PC-3 (cell line): ENCODE data around the gene SCRG1. TPM values are rescaled to one million over a fixed set of nuclear protein-coding genes. Genes with fewer than 3 reads are reported as not detected.

Experiments
- ATAC-seq: fragments of 200-7000 bp; cut with Tn5 transposase; 2 replicates; pipeline ENCODE4 v1.9.1; 2020; ENCODE audit warnings: mild to moderate bottlenecking, moderate library complexity
- BruUV-seq: library from RNA; stranded (reverse); fragments of 400-500 nt; replicated peaks from 2 replicates; lab custom pipeline; 2021; lab: Mats Ljungman, UMichigan
- CTCF ChIA-PET: fragments of 300-600 bp; sonication (Branson Sonifier 250); formaldehyde crosslinking; loops from one replicate; lab custom pipeline; 2022; ENCODE audit warnings: antibody characterized with exemption; lab: Charles Lee
- POLR2A ChIA-PET: fragments of 300-600 bp; sonication (Branson Sonifier 250); formaldehyde crosslinking; loops from one replicate; lab custom pipeline; 2022; ENCODE audit warnings: antibody characterized with exemption; ENCODE audit not compliant: unreplicated experiment; lab: Charles Lee
- DNase-seq: peaks from one replicate; pipeline ENCODE4 v3.0.0-alpha.2; 2015
- H2AFZ ChIP-seq: fragments of 300-600 bp; sonication (generic); 2 replicates; pipeline ENCODE4 v1.6.0; 2016; ENCODE audit warnings: antibody characterized with exemption, low read length
- H3F3A ChIP-seq: fragments of 300-600 bp; sonication (generic); one replicate; pipeline ENCODE4 v1.6.0; 2017; ENCODE audit warnings: antibody characterized with exemption, low read length, control low read depth, mild to moderate bottlenecking; ENCODE audit not compliant: unreplicated experiment
- H3K27ac ChIP-seq: fragments of 300-600 bp; sonication (generic); 2 replicates; pipeline ENCODE4 v1.5.1; 2016; ENCODE audit warnings: mild to moderate bottlenecking, low read length
- H3K27me3 ChIP-seq: fragments of 300-600 bp; sonication (generic); 2 replicates; pipeline ENCODE4 v1.6.1; 2016; ENCODE audit warnings: low read length, mixed read lengths
- H3K36me3 ChIP-seq: fragments of 300-600 bp; sonication (generic); 2 replicates; pipeline ENCODE4 v1.6.1; 2016; ENCODE audit warnings: low read depth, mixed run types, low read length, mixed read lengths
- H3K4me1 ChIP-seq: fragments of 300-600 bp; sonication (generic); 2 replicates; pipeline ENCODE4 v1.5.1; 2016; ENCODE audit warnings: low read length; ENCODE audit not compliant: insufficient read depth
- H3K4me2 ChIP-seq: fragments of 300-600 bp; sonication (generic); 2 replicates; pipeline ENCODE4 v1.6.0; 2016; ENCODE audit warnings: low read length
- H3K4me3 ChIP-seq: fragments of 300-600 bp; sonication (generic); 2 replicates; pipeline ENCODE4 v1.5.1; 2016; ENCODE audit warnings: mild to moderate bottlenecking, low read length, mixed read lengths
- H3K79me2 ChIP-seq: fragments of 300-600 bp; sonication (generic); 2 replicates; pipeline ENCODE4 v1.6.1; 2017; ENCODE audit warnings: low read length, mixed read lengths
- H3K9ac ChIP-seq: fragments of 300-600 bp; sonication (generic); 2 replicates; pipeline ENCODE4 v1.6.0; 2016; ENCODE audit warnings: mild to moderate bottlenecking, low read length
- H3K9me2 ChIP-seq: fragments of 300-600 bp; sonication (generic); replicated peaks from 2 replicates; pipeline ENCODE4 v1.6.1; 2016; ENCODE audit warnings: mixed run types, low read length, mixed read lengths
- H3K9me3 ChIP-seq: fragments of 300-600 bp; sonication (generic); 2 replicates; pipeline ENCODE4 v1.6.1; 2016; ENCODE audit warnings: low read length, mixed read lengths
- H4K20me1 ChIP-seq: fragments of 300-600 bp; sonication (generic); 2 replicates; pipeline ENCODE4 v1.6.1; 2016; ENCODE audit warnings: low read length, mixed read lengths
- CTCF ChIP-seq: fragments of 300-600 bp; sonication (generic); conservative IDR thresholded peaks from 2 replicates; pipeline ENCODE4 v1.5.1; 2017; ENCODE audit warnings: antibody characterized with exemption, low read depth, mild to moderate bottlenecking, low read length
- EZH2 ChIP-seq: fragments of 300-600 bp; sonication (generic); IDR thresholded peaks from one replicate; pipeline ENCODE4 v1.6.1; 2017; ENCODE audit warnings: antibody characterized with exemption, mild to moderate bottlenecking, low read length; ENCODE audit not compliant: unreplicated experiment
- EZH2phosphoT487 ChIP-seq: fragments of 300-600 bp; sonication (generic); IDR thresholded peaks from 2 replicates; pipeline ENCODE4 v1.6.1; 2018; ENCODE audit warnings: mild to moderate bottlenecking, antibody characterized with exemption, low read length, borderline replicate concordance
- intact Hi-C: fragments of 100-400 bp; cut with micrococcal nuclease; formaldehyde crosslinking; loops from 2 replicates; pipeline ENCODE4 v1.9.0; 2023
- total RNA-seq: library from RNA; depleted of rRNA; stranded (reverse); fragments of >200 nt; gene quantifications from 2 replicates; pipeline ENCODE4 v1.2.3, GENCODE V29; 2014

Gene SCRG1
- total RNA-seq, 1 experiment from 2014 or later, result not detected

- BruUV-seq, result no TSS peak
- CTCF ChIA-PET, result no interaction called here
Observed at GRCh38 chr4:173401063-173401462, 2.1 kb upstream of the SCRG1 start.

GRCh38 chr4:173398220-173398619, 696 bp downstream of the SCRG1 start:
- BruUV-seq, result no TSS peak
- Histone ChIP-seq H4K20me1 (no peaks in the 10 kb centered on the region), H3F3A (no peaks in the 10 kb centered on the region), H3K4me3 (no peak overlapping the region), H3K79me2 (no peaks in the 10 kb centered on the region), H2AFZ (no peak overlapping the region), H3K4me1 (no peaks in the 10 kb centered on the region), H3K9ac (no peak overlapping the region), H3K36me3 (no peaks in the 10 kb centered on the region), H3K9me2 (no peaks in the 10 kb centered on the region), H3K4me2 (no peak overlapping the region), H3K9me3 (no peaks in the 10 kb centered on the region), H3K27me3 (no peaks in the 10 kb centered on the region), H3K27ac (no peak overlapping the region)
- intact Hi-C loops, result no loop called here
- no peak for ATAC-seq
- no peak for DNase-seq
- no peak for TF ChIP-seq EZH2phosphoT487
- TF ChIP-seq CTCF, result no peak
- TF ChIP-seq EZH2, result no peak
- ChIA-PET CTCF (no interaction called here), POLR2A (no interaction called here)

More at GRCh38 chr4:173401063-173401462, 2.1 kb upstream of the SCRG1 start:
- DNase-seq (no peak), ATAC-seq (no peak)
- H3K4me1 ChIP-seq, result no peaks in the 10 kb centered on the region
- no peak for TF ChIP-seq EZH2
- no peak for TF ChIP-seq EZH2phosphoT487
- no peak for TF ChIP-seq CTCF
- H3F3A ChIP-seq, result no peaks in the 10 kb centered on the region
- no peak overlapping the region for H3K9ac ChIP-seq
- POLR2A ChIA-PET, result interaction anchor here (0.6 kb wide), 1 partner anchor 66 kb away, joined by 3 read pairs; no protein-coding TSS in a partner anchor
- H3K79me2 ChIP-seq, result no peaks in the 10 kb centered on the region
- intact Hi-C loops, result no loop called here
- no peaks in the 10 kb centered on the region for H3K36me3 ChIP-seq
- H3K27me3 ChIP-seq, result no peaks in the 10 kb centered on the region
- H4K20me1 ChIP-seq, result no peaks in the 10 kb centered on the region
- H3K4me2 ChIP-seq, result no peak overlapping the region
- H3K4me3 ChIP-seq, result no peak overlapping the region
- no peak overlapping the region for H3K27ac ChIP-seq
- no peaks in the 10 kb centered on the region for H3K9me3 ChIP-seq
- H3K9me2 ChIP-seq, result no peaks in the 10 kb centered on the region
- no peak overlapping the region for H2AFZ ChIP-seq

GRCh38 chr4:173397604-173398003, 1.3 kb downstream of the SCRG1 start:
- Histone ChIP-seq H3K27ac (no peak overlapping the region), H3K4me2 (no peak overlapping the region), H3K79me2 (no peaks in the 10 kb centered on the region), H3K36me3 (no peaks in the 10 kb centered on the region), H4K20me1 (no peaks in the 10 kb centered on the region), H3K4me1 (no peaks in the 10 kb centered on the region), H3K27me3 (no peaks in the 10 kb centered on the region), H3K9ac (no peak overlapping the region), H3F3A (no peaks in the 10 kb centered on the region), H2AFZ (no peak overlapping the region), H3K9me2 (no peaks in the 10 kb centered on the region), H3K9me3 (no peaks in the 10 kb centered on the region), H3K4me3 (no peak overlapping the region)
- BruUV-seq, result no TSS peak
- TF ChIP-seq CTCF (no peak), EZH2phosphoT487 (no peak), EZH2 (no peak)
- no peak for ATAC-seq
- intact Hi-C loops, result no loop called here
- DNase-seq, result no peak
- ChIA-PET CTCF (no interaction called here), POLR2A (no interaction called here)
